HG02981 (cell line): ENCODE data around the gene PDE11A.

ENCODE experiments used
- ATAC-seq: cut with Tn5 transposase; IDR thresholded peaks from one replicate; pipeline ENCODE4 v1.9.1; 2021; ENCODE audit warnings: mild to moderate bottlenecking, moderate library complexity; ENCODE audit not compliant: unreplicated experiment

PDE11A gene

DNA sequence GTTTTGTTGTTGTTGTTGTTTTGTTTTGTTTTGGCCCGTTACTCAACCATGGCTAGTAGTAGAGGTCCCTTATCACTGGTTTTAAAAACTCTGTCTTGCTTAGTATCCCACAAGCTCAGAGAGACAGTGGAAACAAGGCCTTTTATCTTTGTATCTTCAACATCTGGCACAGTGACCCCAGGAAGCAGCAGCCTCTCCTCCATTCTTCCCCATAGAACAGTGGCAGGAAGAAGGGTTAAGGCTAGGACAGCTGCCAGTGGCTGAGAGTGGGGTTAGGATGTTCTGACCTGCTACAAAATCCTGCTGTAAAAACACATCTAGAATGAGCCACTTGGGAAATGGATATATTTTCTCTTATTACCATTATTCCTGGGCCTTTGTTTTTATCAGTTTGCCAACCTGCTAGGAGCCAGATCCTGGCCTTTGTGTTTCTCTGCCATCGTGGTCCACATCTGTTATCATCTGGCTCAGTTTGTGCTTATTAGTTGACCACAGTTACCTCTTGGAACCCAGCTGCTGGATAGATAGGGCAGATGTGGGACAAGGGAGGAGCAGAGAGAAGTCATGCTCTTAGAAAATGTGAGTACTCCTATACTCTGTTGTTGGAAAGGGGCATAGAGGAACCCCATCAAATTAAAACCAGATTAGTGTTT lies 433.2 kb downstream of the PDE11A start:
- ATAC-seq: no peak

- ATAC-seq: no peak
Observed at GRCh38 chr2:177638507-177638906, 434.1 kb downstream of the PDE11A start.

DNA sequence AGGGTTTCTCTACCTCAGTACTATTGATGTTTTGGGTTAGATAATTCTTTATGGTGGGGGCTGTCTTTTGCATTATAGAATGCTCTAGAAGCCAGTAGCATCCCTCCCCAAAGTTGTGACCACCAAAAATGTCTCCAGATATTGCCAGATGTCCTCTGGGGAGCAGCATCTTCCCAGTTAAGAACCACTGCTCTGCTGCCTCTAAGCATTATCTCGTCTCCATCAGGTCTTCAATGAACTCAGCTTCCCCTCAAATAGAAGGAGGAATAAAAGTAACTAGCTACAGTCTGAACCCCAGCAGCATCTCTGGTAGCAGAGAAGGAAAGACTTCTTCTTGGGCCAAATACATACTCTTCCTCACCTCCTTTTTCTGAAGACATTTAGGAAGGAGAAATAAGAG lies 435.9 kb downstream of the PDE11A start:
- no peak for ATAC-seq

DNA sequence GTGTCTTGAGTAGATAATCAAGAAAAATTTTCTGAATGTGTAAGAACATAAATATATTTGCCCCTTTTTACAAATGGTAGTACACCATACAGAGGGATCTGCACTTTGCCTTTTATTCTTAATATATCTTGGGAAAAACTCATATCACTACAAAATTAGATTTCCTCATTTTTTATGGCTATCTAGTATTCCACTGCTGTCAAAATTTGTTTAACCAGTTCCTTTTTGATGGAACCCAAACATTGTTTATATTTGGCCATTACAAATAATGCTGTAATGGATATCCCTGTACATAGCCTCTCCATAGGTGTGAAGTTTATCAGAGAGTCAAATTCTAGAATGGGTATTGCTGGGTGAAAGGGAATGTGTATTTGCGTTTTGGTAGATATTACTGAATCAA lies 436.9 kb downstream of the PDE11A start:
- ATAC-seq: no peak

- ATAC-seq: no peak
Observed at GRCh38 chr2:177633910-177634294, 438.7 kb downstream of the PDE11A start.

DNA sequence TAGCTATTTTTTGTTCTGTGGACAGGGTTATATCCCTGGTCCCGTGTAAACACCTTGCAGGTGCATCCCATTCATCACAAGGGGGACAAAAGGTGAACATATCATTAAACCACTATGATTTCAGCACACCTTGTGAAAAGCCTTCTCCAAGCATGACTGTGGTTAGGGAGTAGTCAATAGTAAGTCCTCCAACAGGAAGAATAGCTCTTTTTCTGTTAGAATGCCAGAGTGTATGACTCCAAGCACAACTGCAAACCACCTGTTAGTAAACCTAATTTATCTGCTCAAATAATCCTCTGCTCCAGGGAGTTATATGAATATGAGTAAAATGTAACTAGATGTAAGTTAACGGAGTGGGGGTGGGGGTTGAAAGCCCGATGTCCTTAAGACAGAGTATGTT lies 439.5 kb downstream of the PDE11A start:
- no peak for ATAC-seq

GRCh38 chr2:177631680-177632079 lies 440.9 kb downstream of the PDE11A start:
- no peak for ATAC-seq

DNA sequence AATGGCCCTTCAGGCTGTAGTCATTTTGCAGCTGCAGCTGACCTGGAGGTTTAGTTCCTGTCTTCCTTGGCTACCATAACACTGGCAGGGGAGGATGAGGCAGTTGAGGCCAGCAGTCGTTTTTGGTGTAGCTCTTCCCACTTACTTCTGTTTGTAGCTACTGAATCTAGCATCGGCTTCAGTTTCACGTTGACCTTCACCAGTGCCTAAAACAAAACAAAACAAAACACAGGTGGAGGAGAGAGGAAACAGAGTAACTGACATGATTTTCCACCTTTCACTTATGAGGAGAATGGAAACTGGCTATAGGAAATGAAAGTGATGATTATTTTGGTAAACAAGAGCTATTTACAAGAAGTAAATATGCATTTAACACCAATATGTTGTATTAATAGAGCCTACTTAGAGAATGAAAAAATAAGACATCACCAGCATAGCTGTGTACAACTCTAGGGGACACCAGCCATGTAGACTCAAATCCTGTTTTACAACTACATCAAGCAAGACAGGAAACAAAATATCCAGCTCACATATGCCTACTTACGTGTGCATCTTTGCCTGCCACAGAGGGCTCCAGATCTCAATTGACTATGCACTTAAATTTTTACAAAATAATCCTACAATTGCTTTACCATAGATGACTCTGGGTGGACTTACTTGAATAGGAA lies 443.1 kb downstream of the PDE11A start:
- no peak for ATAC-seq

DNA sequence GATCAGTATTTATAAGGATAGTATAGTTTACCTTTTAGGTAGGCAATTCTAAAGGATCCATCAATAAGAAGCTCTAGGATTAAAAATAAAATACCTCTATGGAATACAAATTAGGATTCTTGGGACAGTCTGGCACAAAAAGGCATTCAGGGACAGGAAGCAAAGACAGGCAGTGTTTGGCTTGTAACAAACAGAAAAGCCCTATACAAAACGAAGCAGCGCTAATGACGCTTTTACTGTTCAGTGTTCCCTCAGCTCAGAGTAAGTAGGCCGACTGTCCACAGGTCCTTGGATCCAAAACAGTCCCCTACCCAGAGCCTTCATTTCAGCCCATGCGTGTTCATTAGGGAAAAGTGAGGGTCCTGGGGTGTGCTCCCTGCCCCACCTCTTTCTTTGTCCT lies 443.7 kb downstream of the PDE11A start:
- ATAC-seq: no peak

DNA sequence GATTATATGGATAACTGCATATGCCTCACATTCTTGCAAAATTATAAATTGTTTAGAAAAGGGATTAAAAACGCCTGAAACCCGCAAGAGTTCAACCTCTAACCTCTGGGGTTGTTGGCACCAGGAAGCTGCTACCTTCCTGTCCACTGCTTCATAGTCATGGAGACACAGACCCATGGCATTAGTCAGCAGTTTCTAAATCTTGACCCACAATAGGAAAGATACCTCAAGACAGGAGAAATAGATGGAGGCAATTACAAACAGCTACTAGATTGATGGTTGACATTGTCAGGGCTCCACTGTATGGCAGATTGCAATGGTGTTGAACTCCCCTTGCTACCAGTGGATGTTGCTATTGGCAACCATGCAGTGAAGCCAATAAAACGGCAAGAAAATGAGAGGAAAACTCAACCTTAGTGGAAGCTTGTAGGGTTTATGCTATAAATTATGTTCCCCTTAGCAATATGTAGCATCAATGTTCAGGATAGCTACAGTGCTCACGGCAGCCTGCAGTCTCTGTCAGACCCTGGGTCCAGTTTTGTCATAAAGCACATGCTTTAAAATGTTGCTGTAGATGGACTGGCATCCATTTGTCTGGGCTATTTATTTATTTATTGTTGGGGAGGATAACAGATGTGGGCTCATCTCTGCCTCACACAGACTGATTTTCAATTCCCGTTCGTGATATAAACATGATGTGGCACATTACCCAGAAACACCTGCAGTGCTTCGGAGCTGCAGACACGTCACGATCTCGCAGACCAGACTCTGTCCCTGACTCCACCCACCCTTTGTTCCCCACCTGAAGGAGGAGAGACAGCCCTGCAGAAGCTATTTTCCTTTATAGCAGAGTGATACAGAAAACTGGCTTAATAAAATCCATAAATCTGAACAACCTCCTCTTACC lies 446.6 kb downstream of the PDE11A start:
- ATAC-seq: no peak

DNA sequence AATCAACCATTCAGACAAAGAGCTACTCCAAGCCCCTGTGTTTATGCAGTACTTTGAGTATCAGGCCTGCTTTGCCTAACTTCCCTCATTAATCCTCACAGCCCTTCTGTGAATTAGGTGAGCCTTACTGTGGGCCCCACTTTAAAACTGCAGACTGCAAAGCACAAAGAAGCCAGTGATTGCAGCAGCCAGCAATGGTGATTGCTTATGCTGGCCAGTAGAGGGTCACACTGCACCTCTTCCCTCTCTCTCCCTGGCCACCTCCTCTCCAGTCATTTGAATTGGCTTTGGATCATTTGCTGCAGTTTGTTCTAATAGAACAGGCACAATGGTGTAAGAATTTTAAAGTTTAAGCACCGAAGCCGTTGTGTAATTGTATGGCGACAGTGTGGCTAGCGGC lies 450.1 kb downstream of the PDE11A start:
- no peak for ATAC-seq

DNA sequence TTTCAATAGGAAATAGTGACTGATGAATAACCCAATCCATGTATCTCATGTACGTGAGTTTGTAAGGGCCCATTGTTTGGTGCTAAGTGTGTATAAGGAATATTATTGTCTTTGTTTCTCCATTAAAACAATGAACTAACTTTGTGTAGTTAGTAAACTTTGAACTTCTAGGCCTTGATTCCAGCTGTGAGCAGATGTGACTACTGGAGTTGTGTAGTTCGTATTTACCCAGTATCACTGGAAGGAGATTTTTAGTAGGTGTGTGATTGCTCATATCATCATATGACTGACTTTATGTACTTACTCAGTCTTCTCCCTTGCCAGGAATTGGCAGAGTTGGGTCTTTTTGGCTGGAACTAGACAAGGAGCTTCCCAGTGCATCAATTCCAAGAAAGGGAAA lies 452.6 kb downstream of the PDE11A start:
- ATAC-seq: no peak

DNA sequence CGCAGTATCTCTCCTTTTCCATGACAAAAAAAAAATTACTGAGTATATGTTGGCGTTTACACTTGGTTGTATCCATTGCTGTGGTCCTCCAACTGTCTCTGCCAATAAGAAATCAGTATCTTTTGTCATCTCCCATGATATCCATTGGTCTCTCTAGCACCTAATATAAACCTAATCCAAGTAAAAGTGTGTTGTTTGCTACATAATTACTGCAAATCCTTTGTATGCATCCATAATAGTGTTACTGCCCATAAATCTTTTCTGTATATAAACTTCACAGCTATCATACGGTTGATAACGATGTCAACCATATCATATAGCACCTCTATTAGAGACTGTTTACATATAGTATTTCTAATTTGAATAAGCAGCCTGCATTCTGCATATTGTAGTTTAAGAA lies 453.1 kb downstream of the PDE11A start:
- ATAC-seq: no peak

GRCh38 chr2:177618255-177619253 lies 454.0 kb downstream of the PDE11A start:
- ATAC-seq: peak; percentile 96

DNA sequence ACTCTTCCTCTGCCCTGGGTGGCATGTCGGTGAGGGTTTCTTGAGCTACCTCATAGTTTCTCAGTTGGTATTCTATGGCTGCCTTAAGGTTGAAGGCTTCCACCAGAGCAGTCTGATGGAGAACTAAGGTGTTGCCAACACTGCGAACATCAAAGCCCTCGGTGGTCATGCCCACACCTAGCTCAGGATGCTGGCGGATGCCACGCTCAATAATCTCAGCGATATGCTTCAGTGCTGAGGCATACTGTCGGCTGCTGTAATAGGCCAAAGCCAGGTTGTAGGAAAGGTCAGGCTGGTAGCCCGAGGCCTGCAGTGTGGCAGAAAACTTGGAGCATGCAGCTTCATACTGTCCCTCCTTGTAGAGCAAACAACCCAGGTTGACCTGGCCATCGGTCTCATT lies 454.7 kb downstream of the PDE11A start:
- no peak for ATAC-seq

GRCh38 chr2:177616731-177617130 lies 455.8 kb downstream of the PDE11A start:
- ATAC-seq: no peak

DNA sequence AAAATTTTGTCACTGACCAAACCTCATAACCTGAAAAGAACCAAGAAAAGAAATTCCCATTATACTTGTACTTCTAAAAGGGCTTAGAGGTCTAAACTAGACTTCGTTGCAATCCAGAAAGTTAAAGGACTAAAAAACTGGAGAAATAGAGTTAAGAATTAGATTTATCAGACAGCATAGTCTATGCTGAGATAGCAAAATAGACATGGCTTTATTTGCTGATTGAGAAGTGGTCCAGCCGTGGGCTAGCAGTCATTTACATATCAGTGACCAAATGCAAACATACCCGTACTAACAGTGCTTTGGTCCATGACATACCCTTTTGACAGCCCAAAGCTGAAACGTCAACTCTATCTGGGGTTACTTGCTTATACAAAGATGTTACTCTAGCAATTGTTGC lies 456.5 kb downstream of the PDE11A start:
- ATAC-seq: no peak

DNA sequence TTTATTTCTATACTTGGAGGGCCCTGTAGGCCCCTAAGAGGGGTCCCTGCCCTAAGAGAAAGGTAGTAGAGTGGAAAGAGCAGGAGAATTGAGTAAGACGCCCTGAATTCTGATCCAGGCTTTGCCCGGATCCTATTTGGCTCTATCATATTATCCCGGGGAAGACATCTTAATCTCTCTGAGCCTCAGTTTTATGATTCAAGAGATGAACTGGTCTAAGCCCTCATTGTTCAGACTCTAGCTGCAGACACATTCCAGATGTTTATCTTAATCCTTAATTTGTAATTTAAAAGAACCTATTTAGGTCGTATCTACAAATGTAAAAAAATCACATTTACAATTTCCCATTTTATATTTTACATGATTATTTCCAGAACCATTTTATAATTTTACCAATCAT lies 459.9 kb downstream of the PDE11A start:
- no peak for ATAC-seq

DNA sequence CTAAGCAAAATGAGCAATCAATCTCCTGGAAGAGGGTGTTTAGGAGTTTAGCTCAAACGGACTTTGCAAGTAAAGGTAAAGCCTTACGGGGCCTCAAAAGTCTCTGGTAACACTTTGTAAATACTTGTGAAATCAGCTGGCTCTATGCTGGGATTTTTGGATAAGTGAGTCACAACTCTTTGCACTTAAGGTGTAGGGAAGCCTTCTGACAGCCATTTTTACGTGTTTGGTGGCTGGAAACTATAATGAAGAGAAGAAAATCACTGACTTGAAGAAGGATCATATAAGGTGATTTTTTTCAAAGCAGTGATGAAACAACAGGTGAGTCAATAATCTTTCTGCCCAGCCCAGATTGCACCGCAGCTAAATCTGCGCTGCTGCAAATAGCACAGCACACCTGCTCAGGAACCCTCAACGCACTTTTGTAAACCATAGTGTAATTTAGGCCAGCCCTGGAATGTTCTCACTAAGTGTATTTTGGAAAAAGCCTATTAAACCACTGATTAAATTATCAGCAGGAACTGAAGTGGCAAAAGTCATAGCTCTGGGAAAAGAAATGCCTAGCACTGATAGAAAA lies 461.2 kb downstream of the PDE11A start:
- ATAC-seq: no peak

- ATAC-seq: no peak
Observed at GRCh38 chr2:177610813-177611212, 461.8 kb downstream of the PDE11A start.
